WTC11 (cell line): ENCODE results near the gene CDH2.

Experiments
- TP53 ChIP-seq: sonication (generic); formaldehyde crosslinking; IDR thresholded peaks from 2 replicates; pipeline ENCODE4 v1.8.1; 2023; ENCODE audit warnings: mild to moderate bottlenecking, missing genetic modification reagents
- TF ChIP-seq, protein P1 (sequence below): fragments of 200-600 bp; IDR thresholded peaks from 2 replicates; pipeline ENCODE4 v1.8.0; 2022; ENCODE audit warnings: antibody characterized with exemption
- TF ChIP-seq, protein P2 (sequence below): sonication (generic); formaldehyde crosslinking; conservative IDR thresholded peaks from 2 replicates; pipeline ENCODE4 v1.8.1; 2023; ENCODE audit warnings: mild to moderate bottlenecking, low read depth, missing genetic modification reagents, moderate library complexity

DNA sequence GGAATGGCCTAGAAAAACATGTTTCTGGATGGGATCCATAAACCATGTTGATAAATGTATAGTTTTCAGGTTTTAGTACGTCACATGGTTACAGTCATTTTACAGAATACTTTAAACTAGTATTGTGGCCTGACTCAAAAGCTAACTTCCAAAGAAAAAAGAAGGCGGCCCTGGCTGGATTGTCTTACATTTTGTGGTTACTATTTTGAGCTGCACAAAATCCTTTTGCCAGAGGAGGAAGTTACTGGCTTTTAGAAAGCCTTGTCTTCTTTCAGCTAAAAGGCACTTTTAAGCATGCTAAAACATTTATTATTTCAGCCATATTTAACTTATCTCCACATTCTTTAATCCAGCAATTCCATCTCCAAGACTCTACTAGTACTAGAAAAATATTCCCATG, 227.9 kb downstream of the CDH2 start:
- TF ChIP-seq, protein P1, sequence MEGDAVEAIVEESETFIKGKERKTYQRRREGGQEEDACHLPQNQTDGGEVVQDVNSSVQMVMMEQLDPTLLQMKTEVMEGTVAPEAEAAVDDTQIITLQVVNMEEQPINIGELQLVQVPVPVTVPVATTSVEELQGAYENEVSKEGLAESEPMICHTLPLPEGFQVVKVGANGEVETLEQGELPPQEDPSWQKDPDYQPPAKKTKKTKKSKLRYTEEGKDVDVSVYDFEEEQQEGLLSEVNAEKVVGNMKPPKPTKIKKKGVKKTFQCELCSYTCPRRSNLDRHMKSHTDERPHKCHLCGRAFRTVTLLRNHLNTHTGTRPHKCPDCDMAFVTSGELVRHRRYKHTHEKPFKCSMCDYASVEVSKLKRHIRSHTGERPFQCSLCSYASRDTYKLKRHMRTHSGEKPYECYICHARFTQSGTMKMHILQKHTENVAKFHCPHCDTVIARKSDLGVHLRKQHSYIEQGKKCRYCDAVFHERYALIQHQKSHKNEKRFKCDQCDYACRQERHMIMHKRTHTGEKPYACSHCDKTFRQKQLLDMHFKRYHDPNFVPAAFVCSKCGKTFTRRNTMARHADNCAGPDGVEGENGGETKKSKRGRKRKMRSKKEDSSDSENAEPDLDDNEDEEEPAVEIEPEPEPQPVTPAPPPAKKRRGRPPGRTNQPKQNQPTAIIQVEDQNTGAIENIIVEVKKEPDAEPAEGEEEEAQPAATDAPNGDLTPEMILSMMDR: no peak
- no peak for TF ChIP-seq TP53 (CRISPR knock-in tag)
- TF ChIP-seq, protein P2, sequence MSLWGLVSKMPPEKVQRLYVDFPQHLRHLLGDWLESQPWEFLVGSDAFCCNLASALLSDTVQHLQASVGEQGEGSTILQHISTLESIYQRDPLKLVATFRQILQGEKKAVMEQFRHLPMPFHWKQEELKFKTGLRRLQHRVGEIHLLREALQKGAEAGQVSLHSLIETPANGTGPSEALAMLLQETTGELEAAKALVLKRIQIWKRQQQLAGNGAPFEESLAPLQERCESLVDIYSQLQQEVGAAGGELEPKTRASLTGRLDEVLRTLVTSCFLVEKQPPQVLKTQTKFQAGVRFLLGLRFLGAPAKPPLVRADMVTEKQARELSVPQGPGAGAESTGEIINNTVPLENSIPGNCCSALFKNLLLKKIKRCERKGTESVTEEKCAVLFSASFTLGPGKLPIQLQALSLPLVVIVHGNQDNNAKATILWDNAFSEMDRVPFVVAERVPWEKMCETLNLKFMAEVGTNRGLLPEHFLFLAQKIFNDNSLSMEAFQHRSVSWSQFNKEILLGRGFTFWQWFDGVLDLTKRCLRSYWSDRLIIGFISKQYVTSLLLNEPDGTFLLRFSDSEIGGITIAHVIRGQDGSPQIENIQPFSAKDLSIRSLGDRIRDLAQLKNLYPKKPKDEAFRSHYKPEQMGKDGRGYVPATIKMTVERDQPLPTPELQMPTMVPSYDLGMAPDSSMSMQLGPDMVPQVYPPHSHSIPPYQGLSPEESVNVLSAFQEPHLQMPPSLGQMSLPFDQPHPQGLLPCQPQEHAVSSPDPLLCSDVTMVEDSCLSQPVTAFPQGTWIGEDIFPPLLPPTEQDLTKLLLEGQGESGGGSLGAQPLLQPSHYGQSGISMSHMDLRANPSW (CRISPR knock-in tag): no peak
